Muscle layer of duodenum (tissue), 2 donors: ENCODE data around the gene SRMS.
"Not testable (repeated sequence)": the region's sequence is repeated elsewhere in the genome, so short reads cannot be mapped to it uniquely, and the experiment has no call there.

Experiments used
- H3K27ac ChIP-seq: one replicate; pipeline ENCODE4 v1.7.0; 2013; ENCODE audit warnings: mild to moderate bottlenecking, low read length
- H3K27me3 ChIP-seq: one replicate; pipeline ENCODE4 v1.7.0; 2013; ENCODE audit warnings: low read depth, mild to moderate bottlenecking, control low read depth, low read length
- H3K36me3 ChIP-seq, 2 donors: one replicate each; pipeline ENCODE4 v1.7.0; 2013; ENCODE audit warnings: low read length in 2 of 2, control low read depth in 1 of 2, mild to moderate bottlenecking in 1 of 2; ENCODE audit not compliant: insufficient read depth in 2 of 2, control insufficient read depth in 1 of 2
- H3K4me1 ChIP-seq, 2 donors: one replicate each; pipeline ENCODE4 v1.7.0; 2013; ENCODE audit warnings: low read length in 2 of 2, mild to moderate bottlenecking in 2 of 2, control low read depth in 1 of 2, moderate library complexity in 1 of 2; ENCODE audit not compliant: insufficient read depth in 2 of 2, control insufficient read depth in 1 of 2
- H3K4me3 ChIP-seq, 2 donors: one replicate each; pipeline ENCODE4 v1.7.0; 2013; ENCODE audit warnings: low read length in 2 of 2, low read depth in 1 of 2, mild to moderate bottlenecking in 1 of 2
- H3K9me3 ChIP-seq, 2 donors: one replicate each; pipeline ENCODE4 v1.7.0; 2013; ENCODE audit warnings: low read length in 2 of 2, control low read depth in 1 of 2, mild to moderate bottlenecking in 1 of 2; ENCODE audit not compliant: control insufficient read depth in 1 of 2
- donor health status: healthy.

Gene SRMS

DNA sequence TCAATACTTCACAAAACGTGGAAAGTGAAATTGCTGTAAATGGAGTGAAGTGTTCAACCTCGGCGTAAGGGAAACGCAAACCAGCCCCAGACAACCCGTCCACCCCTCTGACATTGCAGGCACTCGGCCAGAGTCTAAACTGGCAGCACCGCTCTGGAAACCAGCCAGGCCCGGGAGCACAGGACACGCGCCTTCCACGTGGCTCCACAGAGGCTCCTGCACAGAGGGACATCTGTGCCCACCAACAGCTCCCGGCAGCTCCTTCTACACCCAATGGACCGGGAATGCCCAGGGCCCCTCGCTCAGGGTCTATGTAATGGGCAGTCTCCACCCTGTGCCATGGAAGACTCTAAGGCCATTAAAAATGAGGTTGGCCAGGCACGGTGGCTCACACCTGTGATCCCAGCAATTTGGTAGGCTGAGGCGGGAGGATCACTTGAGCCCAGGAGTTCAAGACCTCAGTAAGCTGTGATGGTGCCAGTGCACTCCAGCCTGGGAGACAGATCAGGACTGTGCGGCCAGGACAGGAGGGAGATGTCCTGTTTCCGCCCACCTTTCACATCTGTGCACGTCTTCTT is 29.9 kb upstream of the SRMS start:
- Histone ChIP-seq H3K4me3 (no peak overlapping the region), H3K9me3 (no peaks in the 10 kb centered on the region), H3K27me3 (peaks cover 3% of the 10 kb centered on the region), H3K4me1 (peaks cover 0 to 11% of the 10 kb centered on the region in 2 donors), H3K36me3 (peaks cover 0 to 2% of the 10 kb centered on the region in 2 donors), H3K27ac (no peak overlapping the region)

- Histone ChIP-seq H3K9me3 (no peaks in the 10 kb centered on the region), H3K4me3 (no peak overlapping the region), H3K4me1 (peaks cover 0 to 13% of the 10 kb centered on the region in 2 donors), H3K27me3 (peaks cover 3% of the 10 kb centered on the region), H3K27ac (no peak overlapping the region), H3K36me3 (peaks cover 0 to 7% of the 10 kb centered on the region in 2 donors)
Observed at GRCh38 chr20:63576311-63576710, 28.8 kb upstream of the SRMS start.

- Histone ChIP-seq H3K9me3 (no peaks in the 10 kb centered on the region), H3K27ac (no peak overlapping the region), H3K27me3 (peaks cover 3% of the 10 kb centered on the region), H3K36me3 (peaks cover 0 to 7% of the 10 kb centered on the region in 2 donors), H3K4me1 (peaks cover 0 to 13% of the 10 kb centered on the region in 2 donors), H3K4me3 (no peak overlapping the region)
Observed at GRCh38 chr20:63574829-63575743, 27.5 kb upstream of the SRMS start.

GRCh38 chr20:63574156-63574828 is 26.7 kb upstream of the SRMS start, which contains the start of gene HELZ2:
HELZ2 (minus strand) TSS chr20:63574239; CDS start chr20:63572385, 1,854 bp downstream.
- Histone ChIP-seq H3K9me3 (no peaks in the 10 kb centered on the region), H3K27me3 (peaks cover 3% of the 10 kb centered on the region), H3K36me3 (peaks cover 0 to 7% of the 10 kb centered on the region in 2 donors), H3K4me3 (peak within 1 kb of the TSS; percentile 71 to 79), H3K4me1 (peaks cover 0 to 13% of the 10 kb centered on the region in 2 donors), H3K27ac (peak within 1 kb of the TSS; percentile 31)

- H3K4me1 ChIP-seq, result peaks cover 0 to 13% of the 10 kb centered on the region in 2 donors
- H3K9me3 ChIP-seq, result no peaks in the 10 kb centered on the region
- peaks cover 3% of the 10 kb centered on the region for H3K27me3 ChIP-seq
- peaks cover 0 to 7% of the 10 kb centered on the region in 2 donors for H3K36me3 ChIP-seq
- H3K4me3 ChIP-seq, result peak overlapping the region; percentile 71 to 79
- peak overlapping the region; percentile 31 for H3K27ac ChIP-seq
Observed at GRCh38 chr20:63573647-63574131, 26.1 kb upstream of the SRMS start.

GRCh38 chr20:63572788-63573646 is 25.5 kb upstream of the SRMS start:
- peaks cover 3% of the 10 kb centered on the region for H3K27me3 ChIP-seq
- no peaks in the 10 kb centered on the region for H3K9me3 ChIP-seq
- peak overlapping the region; percentile 71 to 79 for H3K4me3 ChIP-seq
- H3K36me3 ChIP-seq, result peaks cover 0 to 7% of the 10 kb centered on the region in 2 donors
- peaks cover 0 to 13% of the 10 kb centered on the region in 2 donors for H3K4me1 ChIP-seq
- peak overlapping the region; percentile 31 for H3K27ac ChIP-seq

GRCh38 chr20:63572071-63572787 is 24.7 kb upstream of the SRMS start:
- Histone ChIP-seq H3K36me3 (peaks cover 0 to 7% of the 10 kb centered on the region in 2 donors), H3K4me1 (peaks cover 0 to 13% of the 10 kb centered on the region in 2 donors), H3K4me3 (no peak overlapping the region), H3K27ac (no peak overlapping the region), H3K27me3 (peaks cover 3% of the 10 kb centered on the region), H3K9me3 (no peaks in the 10 kb centered on the region)

DNA sequence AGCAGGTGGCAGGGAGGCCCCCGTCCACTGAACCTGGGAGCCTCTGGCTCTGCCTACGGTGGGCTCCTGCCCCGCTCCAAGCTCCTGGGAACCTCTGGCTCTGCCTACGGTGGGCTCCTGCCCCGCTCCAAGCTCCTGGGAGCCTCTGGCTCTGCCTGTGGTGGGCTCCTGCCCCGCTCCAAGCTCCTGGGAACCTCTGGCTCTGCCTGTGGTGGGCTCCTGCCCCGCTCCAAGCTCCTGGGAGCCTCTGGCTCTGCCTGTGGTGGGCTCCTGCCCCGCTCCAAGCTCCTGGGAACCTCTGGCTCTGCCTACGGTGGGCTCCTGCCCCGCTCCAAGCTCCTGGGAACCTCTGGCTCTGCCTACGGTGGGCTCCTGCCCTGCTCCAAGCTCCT is 23.5 kb upstream of the SRMS start:
- H3K27me3 ChIP-seq, H3K4me3 ChIP-seq, H3K9me3 ChIP-seq, H3K27ac ChIP-seq: not testable (repeated sequence)
- H3K36me3 ChIP-seq, result peaks cover 0 to 14% of the 10 kb centered on the region in 2 donors
- peaks cover 0 to 13% of the 10 kb centered on the region in 2 donors for H3K4me1 ChIP-seq

- Histone ChIP-seq H3K27ac (no peak overlapping the region), H3K4me3 (no peak overlapping the region), H3K9me3 (no peaks in the 10 kb centered on the region), H3K27me3 (no peaks in the 10 kb centered on the region), H3K36me3 (peaks cover 0 to 20% of the 10 kb centered on the region in 2 donors), H3K4me1 (peaks cover 0 to 13% of the 10 kb centered on the region in 2 donors)
Observed at GRCh38 chr20:63570281-63571086, 22.9 kb upstream of the SRMS start.
